Mucosa of gallbladder (tissue), 1 donor: ENCODE measurements around the gene GFPT2. TPM values are rescaled to one million over a fixed set of nuclear protein-coding genes. Genes with fewer than 3 reads are reported as not detected.
A peak's percentile ranks its signal among the peaks of the same experiment; 100 is the strongest.

Source experiments
- DNase-seq: peaks from one replicate; pipeline ENCODE4 v3.0.0-alpha.2; 2020; ENCODE audit warnings: low spot score
- total RNA-seq: library from RNA; stranded (reverse); gene quantifications from one replicate; pipeline ENCODE4 v1.2.1, GENCODE V29; 2021
- donor health status: DM: no; HTN: no; CAD: no.

GFPT2 gene
- total RNA-seq, 1 donor from 2014 or later = 9.4 TPM

DNA sequence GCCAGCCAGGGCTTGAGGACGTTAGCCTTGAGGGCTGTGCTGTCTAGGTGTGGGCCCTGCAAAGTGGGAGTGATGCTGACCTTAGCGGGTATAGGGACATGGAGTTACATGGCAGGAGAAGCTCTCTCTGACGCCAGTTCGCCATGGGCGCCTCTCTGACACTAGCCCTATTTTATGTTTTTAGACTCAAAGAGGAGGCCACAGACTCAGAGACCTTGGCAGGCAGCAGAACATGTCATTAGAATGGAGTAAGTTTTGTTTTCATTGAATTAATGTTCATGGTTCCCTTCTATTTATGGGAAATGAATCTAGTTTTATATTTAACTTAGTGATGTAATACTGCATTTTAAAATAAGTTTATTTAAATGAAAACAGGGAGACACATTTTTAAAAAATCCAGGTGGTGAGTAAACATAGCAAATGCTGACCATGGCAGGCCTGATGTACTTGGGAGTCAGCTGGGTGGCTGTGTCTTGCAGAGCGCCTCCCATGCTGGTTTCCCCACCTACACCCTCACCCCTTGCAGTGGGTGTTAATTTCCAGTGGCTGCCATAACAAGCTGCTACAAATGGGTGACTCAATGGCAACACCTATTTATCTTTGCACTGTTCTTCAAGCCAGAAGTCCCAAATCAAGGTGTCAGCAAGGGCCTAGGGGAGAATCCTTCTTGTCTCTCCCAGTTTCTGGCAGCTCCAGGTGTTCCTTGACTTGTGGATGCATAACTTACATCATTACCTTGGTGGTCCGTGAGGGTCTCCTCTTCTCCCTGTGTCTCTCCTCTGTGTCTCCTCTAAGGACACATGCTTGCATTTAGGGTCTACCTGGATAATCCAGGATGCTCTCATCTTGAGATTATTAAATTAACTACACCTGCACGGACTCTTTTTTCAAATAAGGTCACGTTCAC lies 25.6 kb upstream of the GFPT2 start:
- no peak for DNase-seq

DNA sequence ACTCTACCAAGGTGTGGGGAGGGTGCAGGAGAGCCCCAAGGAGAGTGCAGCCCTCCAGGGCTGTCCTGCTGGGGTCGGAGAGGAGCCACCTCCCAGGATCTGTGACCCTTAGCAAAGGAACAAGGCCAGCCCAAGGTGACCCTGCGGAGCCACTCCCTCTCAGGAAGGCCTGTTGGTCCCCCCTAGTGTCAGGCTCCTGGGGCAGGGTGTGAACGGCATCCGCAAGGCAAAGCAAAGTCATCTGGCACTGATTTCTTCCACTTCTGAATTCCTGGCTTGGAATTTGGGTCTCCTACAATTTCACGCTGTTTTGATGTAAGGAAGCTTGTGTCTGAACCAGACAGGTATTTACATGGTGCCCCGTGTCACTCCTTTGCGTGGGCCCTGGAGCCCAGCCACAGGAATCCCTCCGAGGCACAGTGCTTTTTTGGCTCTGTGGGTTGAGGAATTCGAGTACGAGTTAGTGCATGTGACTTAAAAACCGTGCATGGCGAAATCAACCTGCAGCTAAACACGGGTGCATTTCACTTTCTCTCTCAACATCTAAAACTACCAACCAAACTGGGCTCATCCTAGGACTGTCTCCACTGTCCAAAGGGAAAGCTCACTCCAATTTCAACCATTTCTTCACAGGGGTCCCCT lies 24.5 kb upstream of the GFPT2 start:
- no peak for DNase-seq

DNA sequence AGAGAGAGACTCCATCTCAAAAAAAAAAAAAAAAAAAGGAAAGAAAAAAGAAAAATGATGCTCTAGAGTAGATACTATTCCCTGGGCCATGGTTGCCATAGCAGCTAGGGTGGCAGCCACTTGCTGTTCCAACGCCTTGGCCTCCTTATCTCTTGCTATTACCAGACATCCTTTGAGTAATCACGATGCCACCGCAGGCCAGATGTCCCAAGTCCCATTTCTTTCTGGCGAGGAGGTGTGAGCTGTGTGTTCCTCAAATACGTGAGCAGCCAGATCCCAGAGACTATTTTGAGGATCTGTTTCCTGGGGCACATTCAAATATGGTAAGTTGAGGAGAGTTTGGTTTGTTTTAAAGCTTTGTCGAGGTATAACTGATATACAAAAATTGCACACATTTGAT lies 23.4 kb upstream of the GFPT2 start:
- DNase-seq = no peak

DNA sequence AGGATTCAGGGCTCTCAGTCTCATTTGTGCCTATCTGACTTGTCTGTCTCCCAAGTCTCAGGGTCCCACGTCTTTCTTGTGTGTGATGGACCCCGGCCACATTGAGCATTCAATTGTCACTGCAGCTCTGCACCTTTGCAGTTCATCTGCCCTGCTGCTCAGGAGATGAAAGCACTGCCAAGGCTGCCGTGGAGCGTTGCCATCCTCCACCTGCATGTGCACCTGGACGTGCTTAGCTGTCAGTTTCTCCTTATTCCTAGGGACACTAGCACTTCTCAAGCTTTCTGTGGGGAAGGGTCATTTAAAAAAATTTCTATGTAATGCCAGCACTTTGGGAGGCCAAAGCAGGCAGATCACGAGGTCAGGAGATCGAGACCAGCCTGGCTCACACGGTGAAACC lies 22.8 kb upstream of the GFPT2 start:
- DNase-seq = no peak

DNA sequence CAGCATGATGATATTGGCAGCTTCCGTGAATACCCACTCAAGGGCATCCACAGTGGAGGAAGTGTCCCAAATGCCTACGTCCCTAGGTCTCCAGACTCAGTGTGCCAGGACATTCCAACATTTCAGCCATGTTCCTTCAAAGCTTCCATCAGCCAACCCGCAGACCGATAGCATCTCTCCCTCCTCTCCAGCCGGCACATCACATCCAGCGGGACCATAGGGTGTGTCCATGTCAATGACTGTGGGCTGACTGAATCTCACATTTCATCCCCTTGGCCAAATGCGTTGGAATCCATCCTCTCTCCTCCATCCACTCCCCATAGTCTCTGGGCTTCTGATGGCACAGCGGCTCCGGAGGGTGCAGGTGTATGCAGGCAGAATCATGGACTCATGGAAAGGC lies 22.2 kb upstream of the GFPT2 start:
- DNase-seq = no peak

DNA sequence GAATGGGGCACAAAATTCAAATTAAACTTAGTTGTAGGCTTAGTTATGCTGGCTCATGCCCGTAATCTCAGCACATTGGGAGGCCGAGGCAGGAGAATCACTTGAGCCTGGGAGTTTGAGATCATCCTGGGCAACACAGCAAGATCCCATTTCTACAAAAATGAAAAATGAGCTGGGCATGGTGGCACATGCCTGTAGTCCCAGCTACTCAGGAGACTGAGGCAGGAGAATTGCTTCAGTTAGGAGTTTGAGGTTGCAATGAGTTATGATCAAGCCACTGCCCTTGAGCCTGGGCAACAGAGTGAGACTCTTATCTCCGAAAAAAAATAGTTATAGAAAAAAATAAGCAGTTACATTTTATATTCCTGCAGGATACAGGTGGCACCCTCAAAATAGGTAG lies 20.7 kb upstream of the GFPT2 start:
- DNase-seq = no peak

DNA sequence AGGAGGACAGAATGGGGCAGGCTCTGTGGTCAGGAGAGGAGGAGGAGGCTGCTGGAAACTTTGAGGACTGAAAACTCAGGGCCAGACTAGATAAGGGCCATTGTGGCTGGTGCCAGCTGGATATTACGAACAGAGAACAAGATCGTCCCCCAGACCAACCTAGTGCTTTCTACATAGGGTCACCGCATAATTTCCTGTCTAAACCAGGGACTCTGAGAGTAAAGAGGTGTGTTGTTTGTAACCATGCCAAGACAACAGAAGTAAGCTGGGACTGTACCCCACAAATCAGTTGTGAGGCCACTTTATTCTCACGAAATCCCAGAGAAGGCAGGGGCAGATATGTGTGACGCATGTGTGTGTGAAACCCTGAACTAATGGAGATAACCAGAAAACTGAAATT lies 20.3 kb upstream of the GFPT2 start:
- no peak for DNase-seq

DNA sequence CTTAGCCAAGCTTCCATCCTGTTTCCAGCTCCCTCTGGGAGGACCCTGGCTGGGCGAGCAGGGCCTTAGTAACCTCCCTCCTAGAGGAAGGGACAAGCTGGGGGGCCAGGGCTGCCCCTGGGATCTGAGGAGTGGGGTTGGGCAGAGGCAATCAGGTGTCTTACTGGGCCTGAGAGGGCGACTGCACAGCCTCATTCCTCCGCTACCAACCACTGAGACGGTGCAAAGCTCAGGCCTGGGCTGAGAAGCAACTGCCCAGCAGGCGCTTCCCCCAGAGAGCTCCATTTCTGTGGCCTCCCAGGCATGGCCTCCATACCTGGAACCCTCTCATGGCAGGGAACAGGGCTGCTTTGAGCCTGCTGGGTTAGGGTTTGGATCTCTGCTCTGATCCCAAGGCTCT lies 18.8 kb upstream of the GFPT2 start:
- DNase-seq = no peak

DNA sequence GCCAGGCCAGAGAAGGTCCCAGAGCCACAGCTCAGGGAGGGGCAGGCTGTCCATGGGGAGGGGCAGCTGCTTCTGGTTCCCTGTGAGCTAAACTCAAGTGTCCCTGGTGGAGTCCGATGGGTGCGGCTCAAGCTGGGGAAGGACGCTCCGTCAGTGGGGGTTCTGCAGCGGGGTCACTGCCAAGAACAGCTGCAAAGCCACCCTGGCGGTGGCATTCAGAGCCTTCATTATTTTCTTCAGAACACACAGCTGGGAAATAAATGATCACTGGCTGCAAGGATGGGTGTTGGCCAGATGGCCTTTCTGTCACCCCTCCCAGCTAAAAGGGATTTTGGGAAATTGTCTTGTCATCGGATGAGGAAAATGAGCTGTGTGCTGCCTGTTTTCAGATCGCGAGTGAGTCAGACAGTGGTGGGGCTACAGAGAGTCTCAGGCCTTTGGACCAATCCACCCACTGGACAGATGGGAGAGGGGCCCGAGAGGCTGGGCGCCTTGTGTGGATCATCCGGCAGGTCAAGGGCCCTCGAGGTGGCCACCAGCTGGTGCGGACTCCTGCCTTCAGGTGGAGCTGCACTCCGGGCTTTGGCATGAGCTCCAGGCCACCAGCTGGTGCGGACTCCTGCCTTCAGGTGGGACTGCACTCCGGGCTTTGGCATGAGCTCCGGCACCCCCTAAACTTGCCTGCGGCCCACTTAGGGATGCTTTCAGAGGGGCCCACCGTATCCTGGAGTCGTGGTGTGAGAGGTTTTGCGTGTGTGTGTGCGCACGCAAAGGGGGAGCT lies 17.9 kb upstream of the GFPT2 start:
- no peak for DNase-seq

DNA sequence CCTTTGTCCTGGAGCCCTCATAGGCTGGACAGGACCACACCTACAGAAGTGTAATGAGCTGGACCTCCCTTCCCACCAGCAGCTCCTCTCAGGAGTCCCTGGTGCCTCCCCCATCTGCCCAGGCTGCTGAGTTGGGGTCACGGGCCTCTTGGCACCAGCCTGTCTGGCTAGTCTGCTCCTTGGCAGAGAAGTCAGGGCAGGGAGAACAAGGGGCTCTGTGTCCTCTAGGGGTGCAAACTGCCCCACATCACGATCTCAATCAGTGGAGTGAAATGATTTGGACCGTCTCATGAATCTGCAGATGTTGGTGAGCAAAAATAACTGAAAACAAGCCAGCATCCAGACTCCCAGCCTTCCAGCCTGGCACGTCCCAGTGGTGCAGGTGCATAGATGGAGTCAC lies 14.9 kb upstream of the GFPT2 start:
- no peak for DNase-seq

DNA sequence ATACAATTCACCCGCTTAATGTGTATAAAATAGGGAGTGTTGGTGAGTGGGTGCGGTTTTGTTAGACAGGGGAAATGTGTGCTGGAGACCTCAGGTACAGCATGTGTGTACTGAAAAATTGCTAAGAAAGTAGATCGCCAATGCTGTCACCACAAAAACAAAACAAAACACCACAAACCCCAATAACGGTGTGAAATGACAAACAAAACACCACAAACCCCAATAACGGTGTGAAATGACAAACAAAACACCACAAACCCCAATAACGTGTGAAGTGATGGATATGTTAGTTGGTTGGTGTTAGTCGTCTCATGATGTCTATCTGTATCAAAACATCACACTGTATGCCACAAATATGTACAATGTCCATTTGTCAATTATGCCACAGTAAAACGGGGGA lies 14.2 kb upstream of the GFPT2 start:
- no peak for DNase-seq

DNA sequence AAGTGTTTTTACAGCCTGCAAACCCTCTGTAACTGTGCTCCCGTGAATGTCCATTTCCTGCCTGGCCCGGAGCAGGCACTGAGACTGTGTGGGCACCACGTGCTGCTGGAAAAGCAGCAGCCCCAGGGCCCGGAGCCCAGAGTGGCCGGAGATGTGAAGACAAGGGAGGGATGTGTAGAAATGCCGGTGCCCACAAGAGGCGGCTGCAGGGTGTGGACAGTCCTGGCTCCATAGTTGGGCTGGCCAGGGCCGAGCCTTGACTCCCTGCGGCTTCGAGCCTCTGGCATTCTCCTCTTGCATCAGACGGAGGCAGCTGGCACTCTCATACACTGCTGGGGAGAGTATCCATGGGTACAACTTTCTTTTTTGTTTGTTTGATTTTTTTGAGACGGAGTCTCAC lies 13.2 kb upstream of the GFPT2 start:
- DNase-seq = peak; percentile 18

DNA sequence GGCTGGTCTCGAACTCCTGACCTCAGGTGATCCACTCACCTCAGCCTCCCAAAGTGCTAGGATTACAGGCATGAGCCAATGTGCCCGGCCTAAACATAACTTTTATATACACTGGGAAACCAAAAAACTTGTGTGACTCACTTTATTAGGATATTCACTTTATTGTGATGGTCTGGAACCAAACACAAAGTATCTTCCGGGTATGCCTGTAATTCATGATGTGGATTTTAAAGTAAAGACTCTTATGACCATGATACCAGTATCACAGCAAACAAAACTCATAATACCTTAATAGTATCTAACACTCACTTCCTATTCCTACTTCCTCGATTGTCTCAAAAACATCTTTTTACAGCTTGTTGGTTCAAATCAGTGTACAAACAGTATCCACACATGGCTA lies 12.7 kb upstream of the GFPT2 start:
- no peak for DNase-seq

DNA sequence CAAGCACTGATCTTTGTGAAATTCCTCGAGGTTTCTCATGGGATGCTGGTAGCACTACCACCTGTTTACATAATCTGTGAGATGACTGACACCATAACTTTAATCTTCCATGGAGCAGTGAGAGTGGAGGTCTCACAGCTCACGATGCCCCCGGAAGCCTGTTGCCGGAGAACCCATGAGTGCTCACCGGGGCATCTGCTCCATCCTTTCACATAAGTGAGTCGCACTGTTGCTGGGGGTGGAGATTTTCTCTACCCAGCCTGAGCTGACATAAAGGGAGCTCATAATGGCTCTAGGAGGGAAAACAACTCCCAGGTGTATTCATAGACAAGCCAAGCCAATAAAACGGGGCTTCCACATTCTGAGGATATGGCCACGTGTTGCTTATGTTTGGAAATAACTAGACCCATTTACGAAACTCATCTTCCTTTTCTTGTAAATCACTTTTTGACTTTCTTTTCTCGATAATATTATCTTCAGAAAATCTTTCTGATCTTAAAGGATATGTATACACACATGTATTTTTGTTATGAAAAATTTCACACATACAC lies 11.2 kb upstream of the GFPT2 start:
- no peak for DNase-seq

DNA sequence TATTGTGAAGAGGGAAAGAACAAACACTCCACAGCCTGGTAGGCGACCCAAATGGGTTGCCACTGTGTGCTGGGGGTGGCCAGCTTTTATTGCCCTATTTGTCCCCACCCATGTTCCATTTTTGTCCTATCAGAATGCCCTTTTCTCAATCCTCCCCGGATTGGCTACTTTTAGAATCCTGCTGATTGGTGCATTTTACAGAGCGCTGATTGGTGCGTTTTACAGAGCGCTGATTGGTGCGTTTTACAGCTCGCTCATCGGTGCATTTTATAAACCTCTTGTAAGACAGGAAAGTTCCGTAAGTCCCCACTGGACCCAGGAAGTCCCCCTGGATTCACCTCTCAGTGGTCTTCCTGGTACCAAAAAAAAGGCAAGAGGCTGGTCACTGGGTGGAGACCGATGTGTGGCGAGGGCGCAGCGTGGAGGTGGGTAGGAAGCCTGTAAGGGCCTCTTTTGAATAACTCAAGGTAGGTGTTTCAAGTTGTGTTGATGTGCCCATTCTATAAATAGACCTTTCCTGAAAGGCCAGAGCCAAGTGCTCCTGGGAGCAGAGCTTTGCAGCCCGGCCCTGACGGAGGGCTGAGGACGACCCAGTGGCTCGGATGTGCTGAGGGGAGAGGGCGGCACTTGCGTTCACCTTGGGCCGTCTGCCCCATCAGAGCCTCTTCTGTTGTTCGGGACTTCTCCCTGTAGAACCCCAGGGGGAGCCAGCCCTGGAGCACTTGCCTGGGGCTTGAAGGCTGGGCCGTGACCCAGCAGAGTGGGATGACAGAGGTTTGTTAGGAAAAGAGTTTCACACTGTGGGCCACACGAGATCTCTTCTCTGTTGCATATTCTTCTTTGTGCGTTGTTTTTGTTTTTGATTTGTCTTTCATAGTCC lies 7.2 kb upstream of the GFPT2 start:
- no peak for DNase-seq

DNA sequence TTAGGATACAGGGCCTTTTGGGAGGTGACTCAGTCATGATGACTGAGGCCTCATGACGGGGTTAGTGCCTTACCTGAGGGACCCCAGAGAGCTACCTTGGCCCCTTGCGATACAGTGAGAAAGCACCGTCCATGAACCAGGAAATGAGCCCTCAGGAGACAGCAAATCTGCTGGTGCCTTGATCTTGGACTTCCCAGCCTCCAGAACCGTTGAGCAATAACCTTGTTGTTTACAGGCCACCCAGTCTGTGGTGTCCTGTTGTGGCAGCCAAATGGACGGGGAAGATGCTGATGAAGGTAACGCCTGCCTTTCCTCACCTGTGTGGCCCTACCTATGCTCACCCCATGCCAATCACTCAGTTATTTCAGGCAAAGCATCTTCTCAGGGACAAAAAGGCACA lies 5.6 kb upstream of the GFPT2 start:
- no peak for DNase-seq

DNA sequence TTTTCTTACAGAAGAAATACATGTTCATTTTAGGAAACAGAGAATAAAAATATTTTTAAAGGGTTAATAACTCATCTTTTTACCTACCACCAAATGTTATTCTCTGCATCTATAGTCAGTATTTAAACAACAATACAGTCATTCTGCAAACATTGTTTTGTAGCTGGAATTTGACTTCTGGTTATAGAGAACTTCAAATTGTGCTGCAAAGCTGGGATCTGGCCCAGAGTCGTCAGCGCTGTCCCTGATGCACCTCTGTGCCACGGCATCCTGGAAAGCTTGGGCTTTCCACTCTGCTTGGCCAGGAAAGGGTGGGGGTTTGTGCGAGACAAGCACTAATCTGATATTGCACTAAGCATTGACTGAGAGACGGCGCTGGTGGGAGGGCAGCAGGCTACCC lies 5.0 kb upstream of the GFPT2 start:
- DNase-seq = no peak

DNA sequence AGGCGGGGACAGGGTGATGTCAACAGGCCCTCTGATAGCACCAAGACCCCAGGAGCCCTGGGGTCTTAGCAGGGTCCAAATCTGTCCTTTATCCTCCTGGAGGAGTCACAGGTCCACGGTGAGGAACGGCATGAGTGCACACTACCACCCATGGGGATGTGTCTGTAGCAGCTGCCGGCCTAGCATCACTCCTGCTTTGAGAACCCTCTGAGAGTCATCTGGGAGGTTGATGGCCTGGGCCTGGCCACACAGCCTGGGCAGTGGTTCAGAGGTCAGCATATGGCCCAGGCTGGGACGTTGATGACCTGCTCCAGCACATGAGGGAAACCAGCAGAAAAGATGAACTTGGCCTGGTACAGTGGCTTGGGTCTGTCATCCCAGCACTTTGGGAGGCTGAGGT lies 1.8 kb upstream of the GFPT2 start:
- no peak for DNase-seq

DNA sequence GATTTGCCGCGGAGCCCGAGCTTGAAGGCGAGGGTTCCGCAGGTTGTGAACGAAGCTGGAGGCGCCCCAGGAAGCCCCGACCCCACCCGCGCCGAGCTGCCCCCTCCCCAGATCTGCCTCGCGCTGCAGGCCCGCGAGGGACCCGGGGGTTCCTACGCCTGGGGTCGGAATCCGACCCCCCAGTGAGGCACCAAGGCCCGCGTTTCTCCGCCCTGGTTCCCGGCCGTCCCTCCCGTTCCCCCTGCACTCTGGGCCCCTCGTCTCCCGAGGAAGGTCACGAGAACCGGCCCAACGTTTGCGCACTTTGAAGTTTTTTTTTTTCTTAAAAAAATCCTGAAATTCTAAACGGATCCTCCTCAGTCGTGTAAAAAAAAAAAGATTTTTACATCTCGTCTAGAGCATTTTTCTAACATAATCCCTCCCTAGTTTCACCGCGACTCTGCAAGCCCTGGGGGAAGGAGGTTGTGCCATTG lies 880 bp upstream of the GFPT2 start:
- no peak for DNase-seq

DNA sequence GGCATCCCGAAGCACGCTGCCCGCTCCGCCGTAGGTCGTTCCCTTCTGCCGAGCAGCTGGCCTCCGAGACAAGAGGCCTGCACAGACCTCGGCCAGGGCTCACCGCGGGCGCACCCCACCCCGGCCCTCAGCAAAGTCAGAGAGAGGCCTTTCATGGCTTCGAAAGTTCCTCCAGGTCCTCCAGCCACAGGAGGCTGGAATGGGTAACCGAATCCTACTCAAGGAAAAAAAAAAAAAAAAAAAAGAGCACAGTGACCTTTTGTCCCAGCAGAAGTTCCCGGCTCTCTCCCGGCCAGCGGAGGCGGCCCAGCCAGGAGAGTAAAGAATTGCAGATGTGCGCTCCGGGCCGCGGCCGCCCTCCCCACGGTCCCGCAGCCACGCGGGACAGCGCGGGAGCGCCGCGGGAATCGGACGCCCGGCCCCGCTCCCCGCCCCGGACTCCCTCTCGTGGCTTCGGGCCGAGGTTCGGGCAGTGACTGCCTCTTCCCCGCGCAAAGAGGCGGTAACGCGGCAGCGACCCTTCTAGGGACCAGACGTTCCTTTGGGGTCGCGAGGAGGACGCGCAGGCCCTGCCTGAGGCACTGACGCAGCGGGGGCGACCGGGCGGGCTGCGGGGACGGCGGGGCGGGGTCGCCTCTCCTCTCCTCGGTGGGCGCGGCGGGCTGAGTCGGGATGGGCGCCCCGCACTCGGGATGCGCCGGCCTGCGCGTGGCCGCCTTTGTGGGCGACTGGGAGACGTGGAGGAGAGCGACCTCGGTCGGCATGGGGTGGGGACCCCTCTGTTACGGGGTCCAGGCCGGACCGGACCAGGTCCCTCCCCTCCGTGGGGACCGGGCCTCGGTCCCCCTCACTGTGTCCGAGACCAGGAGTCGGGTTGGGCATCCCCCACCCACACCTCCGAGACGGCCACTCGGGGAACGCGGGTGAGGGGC lies 754 bp downstream of the GFPT2 start:
- DNase-seq = peak; percentile 25
